ENCODE results near the gene IMPDH1.
A peak's percentile ranks its signal among the peaks of the same experiment; 100 is the strongest.

Gene IMPDH1

DNA sequence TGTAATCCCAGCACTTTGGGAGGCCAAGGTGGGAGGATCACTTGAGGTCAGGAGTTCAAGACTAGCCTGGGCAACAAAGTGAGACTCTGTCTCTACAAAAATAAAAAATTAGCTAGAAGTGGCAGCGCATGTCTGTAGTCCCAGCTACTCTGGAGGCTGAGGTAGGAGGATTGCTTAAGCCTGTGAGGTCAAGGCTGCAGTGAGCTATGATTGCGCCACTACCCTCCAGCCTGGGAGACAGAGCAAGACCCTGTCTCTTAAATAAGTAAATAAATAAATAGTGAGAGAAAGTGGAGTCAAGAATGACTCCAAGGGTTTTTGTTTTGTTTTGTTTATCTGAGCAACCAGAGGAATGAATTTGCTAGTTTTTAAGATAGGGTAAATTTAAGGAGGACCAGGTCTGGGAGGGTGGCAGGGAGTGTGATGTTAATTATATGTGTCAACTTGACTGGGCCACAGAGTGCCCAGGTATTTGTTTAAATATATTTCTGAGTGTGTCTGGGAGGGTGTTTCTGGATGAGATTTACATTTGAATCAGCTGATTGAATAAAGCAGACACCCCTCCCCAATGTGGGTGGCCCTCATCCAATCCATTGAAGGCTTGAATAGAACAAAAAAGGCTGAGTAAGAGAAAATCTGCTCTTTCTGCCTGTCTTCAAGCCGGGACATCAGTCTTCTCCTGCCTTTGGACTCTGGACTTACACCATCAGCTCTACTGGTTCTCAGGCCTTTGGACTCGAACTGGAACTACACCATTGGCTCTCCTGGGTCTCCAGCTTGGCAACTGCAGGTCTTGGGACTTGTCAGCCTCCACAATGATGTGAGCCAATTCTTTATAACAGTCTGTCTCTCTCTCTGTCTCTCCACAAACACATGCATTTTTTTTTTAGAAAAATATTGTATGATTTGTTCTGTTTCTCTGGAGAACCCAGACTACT, 23.5 kb downstream of the IMPDH1 start:
- DNase-seq, result no peak

- DNase-seq, result no peak
These were observed 25.1 kb downstream of the IMPDH1 start for GRCh38 chr7:128384726-128385125.

GRCh38 chr7:128383776-128384175, 26.0 kb downstream of the IMPDH1 start:
- no peak for DNase-seq

- peak; percentile 51 for DNase-seq
These were observed 28.5 kb downstream of the IMPDH1 start for GRCh38 chr7:128381161-128381821.

GRCh38 chr7:128380483-128381106, 29.2 kb downstream of the IMPDH1 start:
- no peak for DNase-seq

DNA sequence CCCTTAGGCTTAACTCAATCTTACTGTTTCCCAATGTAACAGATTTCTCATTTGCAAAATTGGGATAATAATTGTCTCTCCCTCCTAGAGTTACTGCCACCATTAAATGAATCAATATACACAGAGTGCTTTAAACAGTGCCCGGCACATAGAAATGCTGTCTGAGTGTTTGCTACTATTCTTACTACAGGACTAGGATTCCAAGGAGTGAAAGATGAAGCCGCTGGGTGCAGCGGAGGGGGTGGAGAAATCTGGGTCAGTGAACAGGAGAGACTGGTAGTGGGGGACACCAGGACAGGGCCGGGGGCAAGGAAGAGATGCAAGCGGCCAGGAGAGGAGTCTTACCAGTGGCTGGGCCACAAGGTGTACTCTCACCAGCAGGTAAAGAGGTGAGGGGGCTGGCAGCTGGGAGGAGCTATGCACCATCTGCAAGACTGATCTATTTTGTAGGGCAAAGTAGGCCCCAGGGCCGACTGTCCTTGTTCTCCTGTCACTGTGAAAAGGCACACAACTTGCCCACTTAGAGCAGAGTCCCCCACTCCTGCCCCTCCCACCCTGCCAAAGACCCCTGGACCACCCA, 29.8 kb downstream of the IMPDH1 start:
- DNase-seq, result no peak

DNA sequence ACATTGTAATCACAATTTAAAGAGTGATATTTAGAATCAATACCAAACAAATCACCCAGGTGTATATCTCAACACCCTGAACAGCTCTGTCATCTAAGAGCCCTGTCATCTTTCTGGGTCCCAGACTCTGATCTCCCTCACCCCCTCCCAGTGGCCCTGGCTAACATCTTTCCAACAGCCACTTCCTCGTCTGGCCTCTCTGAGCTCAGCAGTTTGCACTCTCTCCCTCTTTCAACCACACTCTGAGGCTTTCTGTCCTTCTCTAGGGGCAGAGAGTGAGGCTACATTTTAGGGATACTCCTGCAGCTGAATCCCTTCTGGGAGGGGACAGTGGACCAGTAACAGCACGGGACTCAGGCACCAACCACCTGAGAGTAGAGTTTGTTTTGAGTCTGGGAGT, 31.1 kb downstream of the IMPDH1 start:
- no peak for DNase-seq

DNA sequence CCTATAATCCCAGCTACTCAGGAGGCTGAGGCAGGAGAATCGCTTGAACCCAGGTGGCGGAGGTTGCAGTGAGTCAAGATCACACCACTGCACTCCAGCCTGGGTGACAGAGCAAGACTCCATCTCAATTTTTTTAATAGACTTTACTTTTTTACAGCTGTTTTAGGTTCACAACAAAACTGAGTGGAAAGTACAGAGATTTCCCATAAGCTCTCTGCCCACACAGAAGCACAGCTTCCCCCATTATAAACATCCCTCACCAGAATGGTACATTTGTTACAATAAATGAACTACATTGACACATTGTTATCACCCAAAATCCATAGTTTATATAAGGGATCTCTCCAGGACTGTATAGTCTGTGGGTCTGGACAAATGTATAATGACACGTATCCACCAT, 33.7 kb downstream of the IMPDH1 start:
- no peak for DNase-seq

DNA sequence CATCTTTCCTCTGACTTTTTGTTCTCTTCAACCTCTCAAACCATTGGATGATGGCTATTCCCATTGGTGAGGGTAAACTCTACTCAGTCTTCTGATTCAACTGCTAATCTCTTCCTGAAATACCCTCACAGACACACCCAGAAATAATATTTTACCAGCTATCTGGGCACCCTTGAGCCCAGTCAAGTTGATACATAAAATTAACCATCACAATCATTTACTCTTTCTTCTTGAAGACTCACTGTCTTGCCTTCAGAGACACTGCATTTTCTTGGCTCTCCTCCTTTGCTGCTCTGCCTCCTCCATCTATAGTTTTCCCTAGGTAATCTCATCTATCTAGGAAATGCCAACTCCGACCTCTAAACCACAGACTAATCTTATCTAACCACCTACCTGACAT, 35.7 kb downstream of the IMPDH1 start:
- no peak for DNase-seq

DNA sequence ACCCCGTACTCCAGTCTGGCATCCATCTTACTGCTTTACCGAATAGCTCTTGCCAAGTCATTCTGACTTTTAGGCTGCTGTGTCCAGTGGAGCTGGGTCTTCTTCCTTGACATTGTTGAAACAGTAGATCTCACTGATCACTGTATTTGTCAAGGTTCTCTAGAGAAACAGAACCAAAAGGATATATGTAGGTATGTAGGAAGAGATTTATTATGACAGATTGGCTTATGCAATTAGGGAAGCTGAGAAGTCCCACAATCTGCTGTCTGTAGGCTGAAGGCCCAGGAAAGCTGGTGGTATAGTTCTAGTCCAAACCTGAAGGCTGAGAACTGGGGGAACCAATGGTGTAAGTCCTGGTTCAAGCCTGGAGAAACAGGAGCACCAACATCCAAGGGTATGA, 36.2 kb downstream of the IMPDH1 start:
- no peak for DNase-seq

DNA sequence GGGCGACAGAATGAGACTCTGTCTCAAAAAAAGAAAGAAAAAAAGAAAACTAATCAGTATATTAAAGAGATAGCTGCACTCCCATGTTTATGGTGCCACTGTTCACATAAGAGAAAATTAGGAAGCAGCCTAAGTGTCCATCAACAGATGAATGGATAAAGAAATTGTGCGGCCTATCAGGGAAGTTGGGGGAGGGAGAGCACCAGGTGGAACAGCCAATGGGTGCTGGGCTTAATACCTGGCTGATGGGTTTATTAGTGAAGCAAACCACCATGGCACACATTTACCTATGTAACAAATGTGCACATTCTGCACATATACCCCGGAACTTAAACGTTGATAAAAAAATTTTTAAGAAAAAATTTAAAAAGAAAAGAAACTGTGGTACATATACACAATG, 39.3 kb downstream of the IMPDH1 start:
- no peak for DNase-seq

DNA sequence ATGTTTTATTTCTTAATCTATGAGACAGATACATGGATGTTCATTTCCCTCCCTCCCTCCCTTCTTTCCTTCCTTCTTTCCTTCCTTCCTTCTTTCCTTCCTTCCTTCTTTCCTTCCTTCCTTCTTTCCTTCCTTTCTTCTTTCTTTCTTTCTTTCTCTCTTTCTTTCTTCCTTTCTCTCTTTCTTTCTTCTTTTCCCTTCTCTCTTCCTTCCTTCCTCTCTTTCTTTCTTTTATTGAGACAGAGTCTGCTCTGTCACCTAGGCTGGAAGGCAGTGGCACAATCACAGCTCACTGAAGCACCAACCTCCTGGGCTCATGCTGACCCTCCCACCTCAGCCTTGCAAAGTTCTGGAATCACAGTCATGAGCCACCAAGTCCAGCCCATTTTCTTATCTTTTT, 42.8 kb downstream of the IMPDH1 start:
- no peak for DNase-seq

- no peak for DNase-seq
These were observed 43.5 kb downstream of the IMPDH1 start for GRCh38 chr7:128366300-128366699.

DNA sequence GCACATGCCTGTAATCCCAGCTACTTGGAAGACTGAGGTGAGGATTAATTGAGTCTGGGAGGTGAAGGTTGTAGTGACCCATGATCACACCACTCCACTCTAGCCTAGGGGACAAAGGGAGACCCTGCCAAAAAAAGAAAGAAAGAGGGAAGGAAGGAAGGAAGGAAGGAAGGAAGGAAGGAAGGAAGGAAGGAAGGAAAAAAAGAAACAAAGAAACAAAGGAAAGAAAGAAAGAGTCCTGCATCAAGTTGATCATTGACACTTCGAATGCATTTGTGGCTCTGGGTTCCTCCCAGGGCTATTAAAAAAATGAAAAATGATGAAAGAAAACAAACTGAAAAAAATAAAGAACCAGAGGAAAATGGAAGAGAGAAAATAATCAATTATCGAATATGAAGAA, 44.4 kb downstream of the IMPDH1 start:
- no peak for DNase-seq

DNA sequence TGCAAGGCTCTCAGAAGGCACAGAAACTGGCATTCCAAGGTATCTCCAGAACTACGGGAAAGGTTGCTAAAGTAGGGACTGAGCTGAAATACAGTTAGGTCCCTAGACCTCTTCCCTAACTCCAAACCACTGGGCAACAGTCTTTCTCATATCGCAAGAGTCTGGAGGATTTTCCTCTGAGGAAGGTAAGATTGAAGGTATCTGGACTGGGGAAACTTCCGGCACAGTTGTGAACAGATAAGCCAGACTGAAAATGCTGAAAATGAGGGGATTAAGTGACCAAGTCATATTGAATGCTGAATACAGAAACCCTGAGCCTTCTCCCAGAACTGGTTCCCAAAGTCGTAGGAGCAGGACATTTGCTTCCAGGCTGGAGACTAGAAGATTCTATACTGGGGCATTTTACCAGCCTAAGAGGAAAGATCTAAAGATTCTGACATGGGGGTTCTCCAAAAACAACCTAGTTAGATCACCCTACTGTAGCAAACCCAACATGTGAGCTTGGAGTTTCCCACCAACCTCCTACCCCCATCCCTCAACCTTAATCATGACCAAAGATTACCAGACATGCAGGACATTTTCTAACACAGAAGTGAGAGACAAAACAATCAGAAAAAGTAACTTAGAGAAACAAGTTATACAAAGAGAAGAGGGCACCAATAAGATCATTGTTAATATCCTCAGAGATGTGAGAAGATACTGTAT, 45.5 kb downstream of the IMPDH1 start:
- no peak for DNase-seq

DNA sequence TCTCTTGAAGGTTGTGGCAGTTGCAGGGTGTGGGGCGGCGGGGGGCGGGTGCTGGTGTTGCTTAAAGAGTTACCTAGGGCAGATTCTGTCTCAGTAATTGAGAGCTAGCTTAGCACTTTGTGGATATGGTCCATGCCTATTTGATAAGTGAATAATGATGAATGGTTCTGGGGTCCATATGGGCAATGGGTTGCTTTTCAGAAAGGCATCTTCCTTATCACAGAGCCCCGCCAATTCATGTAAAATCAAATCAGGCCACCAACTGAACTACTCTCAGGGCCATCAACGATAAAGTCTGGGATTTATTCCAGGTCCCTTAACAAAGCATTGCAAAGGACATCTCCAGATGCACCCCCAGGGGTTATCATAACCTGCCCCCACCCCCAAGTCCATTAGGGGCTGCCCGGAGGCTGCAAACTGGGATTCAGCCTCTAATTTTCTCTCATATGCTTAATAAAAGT, 46.5 kb downstream of the IMPDH1 start:
- DNase-seq, result no peak

DNA sequence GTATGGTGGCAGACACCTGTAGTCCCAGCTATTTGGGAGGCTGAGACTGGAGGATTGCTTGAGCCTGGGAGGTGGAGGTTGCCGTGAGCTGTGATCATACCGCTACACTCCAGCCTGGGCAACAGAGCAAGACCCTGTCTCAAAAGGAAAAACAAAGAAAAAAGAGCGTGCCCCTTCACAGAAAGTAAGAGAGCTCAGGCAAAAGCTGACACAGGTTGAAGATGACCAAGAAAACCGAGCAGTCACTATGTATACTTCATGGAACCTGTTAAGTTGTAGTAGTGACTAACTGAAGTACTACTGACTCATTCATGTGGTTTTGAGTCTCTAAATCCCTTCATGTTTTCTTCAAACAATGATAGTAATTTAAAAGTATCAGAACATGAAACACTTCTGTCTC, 47.1 kb downstream of the IMPDH1 start:
- DNase-seq, result no peak

- DNase-seq, result peak; percentile 16
These were observed 48.1 kb downstream of the IMPDH1 start, which contains the start of gene PRRT4 for GRCh38 chr7:128361411-128362379. Gene PRRT4 (minus strand): TSS chr7:128361690.

DNA sequence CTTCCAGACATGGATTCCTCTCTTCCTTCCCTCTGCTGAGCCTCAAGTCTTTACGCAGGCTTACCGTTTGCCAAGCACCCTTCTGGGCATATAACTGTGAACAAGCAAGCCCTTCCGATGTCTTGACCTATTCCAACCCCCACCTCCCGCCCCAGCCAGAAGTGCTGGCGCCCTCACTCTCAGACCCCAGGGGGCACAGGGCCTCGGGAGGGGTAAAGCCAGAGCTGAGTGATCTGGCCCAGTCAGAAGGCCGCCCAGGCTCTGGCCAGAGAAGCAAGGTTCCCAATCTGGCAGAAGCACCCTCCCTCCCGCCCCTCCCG, 49.5 kb downstream of the IMPDH1 start:
- DNase-seq, result no peak

DNA sequence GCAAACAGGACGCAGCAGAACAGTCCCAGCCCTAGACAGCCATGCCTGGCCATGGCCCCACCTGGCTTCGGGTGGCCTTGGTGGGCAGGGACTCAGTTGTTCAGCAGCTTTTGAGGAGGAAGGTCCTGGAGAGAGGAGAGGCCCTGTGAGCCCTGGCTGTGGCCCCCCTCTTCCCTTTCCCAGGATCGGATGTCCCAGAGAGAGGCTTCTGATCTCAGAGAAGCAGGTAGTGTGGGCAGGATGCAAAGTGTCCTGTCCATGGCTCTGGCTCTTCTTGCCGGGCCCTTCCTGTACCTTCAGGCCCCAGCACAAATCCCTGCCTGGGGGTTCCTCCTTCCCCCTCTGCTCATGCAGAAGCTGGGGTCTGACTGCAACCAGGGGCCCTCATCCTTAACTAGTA, 49.8 kb downstream of the IMPDH1 start:
- DNase-seq, result no peak

GRCh38 chr7:128359336-128359735, 50.4 kb downstream of the IMPDH1 start:
- no peak for DNase-seq

DNA sequence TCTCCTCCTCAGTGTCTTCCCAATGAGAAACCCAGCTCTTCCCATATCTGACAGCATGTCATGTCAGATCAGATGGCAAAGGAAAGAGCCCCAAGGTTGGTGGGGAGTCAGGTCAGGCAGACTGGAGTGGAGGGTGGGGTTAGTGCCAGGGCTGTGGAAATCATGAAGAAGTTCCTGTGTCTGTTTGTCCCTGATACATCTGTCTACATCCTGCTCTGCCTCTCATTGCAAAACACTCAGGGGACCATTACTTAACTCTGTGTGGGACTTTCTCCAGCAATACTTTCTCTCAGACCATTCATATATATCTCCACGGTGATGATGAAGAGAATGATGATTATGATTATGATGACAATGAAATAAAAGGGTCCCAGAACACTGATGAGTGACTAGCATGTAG, 51.5 kb downstream of the IMPDH1 start:
- no peak for DNase-seq

Measured in OCI-M1 (cell line).